Panc1 (cell line): ENCODE results near the gene DNER. TPM values are rescaled to one million over a fixed set of nuclear protein-coding genes. Genes with fewer than 3 reads are reported as not detected.

Source experiments
- ATAC-seq: fragments of 200-7000 bp; cut with Tn5 transposase; 2 replicates; pipeline ENCODE4 v1.9.1; 2020; ENCODE audit warnings: mild to moderate bottlenecking, moderate library complexity
- BruUV-seq: library from RNA; stranded (reverse); fragments of 400-500 nt; replicated peaks from 2 replicates; lab custom pipeline; 2021; lab: Mats Ljungman, UMichigan
- CTCF ChIA-PET: fragments of 300-600 bp; sonication (Branson Sonifier 250); formaldehyde crosslinking; loops from one replicate; lab custom pipeline; 2022; ENCODE audit warnings: antibody characterized with exemption; lab: Charles Lee
- POLR2A ChIA-PET: fragments of 300-600 bp; sonication (Branson Sonifier 250); formaldehyde crosslinking; loops from one replicate; lab custom pipeline; 2022; ENCODE audit warnings: antibody characterized with exemption; lab: Charles Lee
- DNase-seq: peaks from one replicate; pipeline ENCODE4 v3.0.0-alpha.2; 2010; ENCODE audit warnings: low read depth, low spot score
- H3K27ac ChIP-seq: 2 replicates; pipeline ENCODE4 v1.5.1; 2011; ENCODE audit warnings: mild to moderate bottlenecking, low read length, inconsistent platforms
- H3K27me3 ChIP-seq: fragments of 200-500 bp; sonication (Bioruptor generic); 2 replicates; pipeline ENCODE4 v1.6.0; 2014; ENCODE audit warnings: low read length, inconsistent platforms; ENCODE audit not compliant: control insufficient read depth, insufficient read depth
- H3K36me3 ChIP-seq: fragments of 200-500 bp; sonication (Bioruptor generic); 2 replicates; pipeline ENCODE4 v1.5.1; 2014; ENCODE audit warnings: inconsistent platforms, mild to moderate bottlenecking, low read length, moderate library complexity; ENCODE audit not compliant: control insufficient read depth, insufficient read depth
- H3K4me1 ChIP-seq: 2 replicates; pipeline ENCODE4 v1.5.1; 2011; ENCODE audit warnings: inconsistent platforms, mild to moderate bottlenecking, low read length, moderate library complexity; ENCODE audit not compliant: control insufficient read depth, insufficient read depth
- H3K4me3 ChIP-seq, 2 experiments: 2 replicates each; pipeline ENCODE4 v1.5.1; 2011 to 2012; ENCODE audit warnings: low read depth in 2 of 2, low read length in 2 of 2, mild to moderate bottlenecking in 2 of 2, inconsistent platforms in 1 of 2, moderate library complexity in 1 of 2
- H3K9me3 ChIP-seq: fragments of 200-500 bp; sonication (Bioruptor generic); 2 replicates; pipeline ENCODE4 v1.5.1; 2014; ENCODE audit warnings: low read depth, mild to moderate bottlenecking, inconsistent platforms, low read length, moderate library complexity; ENCODE audit not compliant: control insufficient read depth, insufficient read depth
- CTCF ChIP-seq: fragments of 450-650 bp; IDR thresholded peaks from 2 replicates; pipeline ENCODE4 v1.5.1; 2017; ENCODE audit warnings: mild to moderate bottlenecking
- POLR2AphosphoS5 ChIP-seq: IDR thresholded peaks from 2 replicates; pipeline ENCODE4 v1.6.1; 2012; ENCODE audit warnings: mild to moderate bottlenecking, low read depth, low read length, moderate library complexity
- REST ChIP-seq, 2 experiments: IDR thresholded peaks; 2 replicates each; pipeline ENCODE4 v1.6.1; 2011 to 2012; ENCODE audit warnings: low read depth in 2 of 2, control low read depth in 1 of 2, low read length in 1 of 2, mild to moderate bottlenecking in 1 of 2, moderate library complexity in 1 of 2; ENCODE audit not compliant: insufficient read depth in 1 of 2
- SIN3A ChIP-seq: IDR thresholded peaks from 2 replicates; pipeline ENCODE4 v1.6.1; 2012; ENCODE audit warnings: low read depth, mild to moderate bottlenecking, low read length, moderate library complexity, borderline replicate concordance; ENCODE audit not compliant: insufficient read depth
- TCF7L2 ChIP-seq: IDR thresholded peaks from 2 replicates; pipeline ENCODE4 v1.6.1; 2011; ENCODE audit warnings: mild to moderate bottlenecking, low read depth, low read length, inconsistent platforms
- in situ Hi-C: cut with HindIII; loops from 2 replicates; pipeline ENCODE4 v1.10.0; 2016; ENCODE audit warnings: low sequenced_read_pairs, low pct_unique_long_range_greater_than_20kb
- intact Hi-C: fragments of 100-400 bp; cut with micrococcal nuclease; formaldehyde crosslinking; loops from one replicate; pipeline ENCODE4 v1.10.0; 2022; ENCODE audit not compliant: unreplicated experiment
- total RNA-seq: library from RNA; stranded (reverse); gene quantifications from one replicate; pipeline ENCODE4 v1.2.1, GENCODE V29; 2021; ENCODE audit not compliant: unreplicated experiment

DNER gene
- total RNA-seq, 1 experiment from 2014 or later: 0.31 TPM

- no peaks in the 10 kb centered on the region for H3K4me1 ChIP-seq
- no peaks in the 10 kb centered on the region for H3K27me3 ChIP-seq
- no peaks in the 10 kb centered on the region for H3K9me3 ChIP-seq
- in situ Hi-C loops: no loop called here
- ATAC-seq: no peak
- no peak overlapping the region for H3K4me3 ChIP-seq
- DNase-seq: peak; percentile 13
- POLR2A ChIA-PET: no interaction called here
- H3K36me3 ChIP-seq: no peaks in the 10 kb centered on the region
- CTCF ChIA-PET: interaction anchor here (1.4 kb wide), 1 partner anchor 155 kb away, joined by 15 read pairs; no protein-coding TSS in a partner anchor
- no peak overlapping the region for H3K27ac ChIP-seq
- TF ChIP-seq POLR2AphosphoS5 (no peak), REST (IDR thresholded peaks at IDR 0.05; ENCODE audit: insufficient read depth in 1 of 2, low read depth in 2 of 2, low read length in 1 of 2) (no peak), CTCF (no peak), SIN3A (no peak), TCF7L2 (no peak)
- no TSS peak for BruUV-seq
- intact Hi-C loops: loop anchor here (5.0 kb wide), 1 partner anchor 454 kb away; no protein-coding TSS in a partner anchor
Measured at GRCh38 chr2:229586012-229586411, 128.3 kb downstream of the DNER start.

GRCh38 chr2:229582151-229582550 lies 132.2 kb downstream of the DNER start:
- Histone ChIP-seq H3K4me3 (no peak overlapping the region), H3K9me3 (no peaks in the 10 kb centered on the region), H3K27ac (no peak overlapping the region), H3K36me3 (no peaks in the 10 kb centered on the region), H3K4me1 (no peaks in the 10 kb centered on the region; the same call in 1 of the 2 replicates), H3K27me3 (peaks cover 4% of the 10 kb centered on the region)
- POLR2A ChIA-PET: no interaction called here
- TF ChIP-seq REST (IDR thresholded peaks at IDR 0.05; ENCODE audit: insufficient read depth in 1 of 2, low read depth in 2 of 2, low read length in 1 of 2) (no peak), SIN3A (no peak), TCF7L2 (no peak), POLR2AphosphoS5 (no peak), CTCF (no peak)
- BruUV-seq: no TSS peak
- DNase-seq (no peak), ATAC-seq (no peak)
- CTCF ChIA-PET: no interaction called here
- in situ Hi-C loops: no loop called here
- intact Hi-C loops: loop anchor here (5.0 kb wide), 1 partner anchor 135 kb away; no protein-coding TSS in a partner anchor
